Raji (cell line): ENCODE results near the gene RCAN2.

Experiments
- POLR2A ChIP-seq: IDR thresholded peaks from 2 replicates; pipeline ENCODE4 v1.6.1; 2011; ENCODE audit warnings: low read depth, low read length, control low read depth; ENCODE audit not compliant: insufficient read depth

Gene RCAN2

GRCh38 chr6:46352541-46353268, 138.5 kb downstream of the RCAN2 start:
- no peak for TF ChIP-seq POLR2A

GRCh38 chr6:46350714-46351113, 140.5 kb downstream of the RCAN2 start:
- no peak for TF ChIP-seq POLR2A

- TF ChIP-seq POLR2A = no peak
Observed at GRCh38 chr6:46347669-46348068, 143.6 kb downstream of the RCAN2 start.

GRCh38 chr6:46340246-46340645, 151.0 kb downstream of the RCAN2 start:
- TF ChIP-seq POLR2A = no peak

GRCh38 chr6:46338131-46338530, 153.1 kb downstream of the RCAN2 start:
- TF ChIP-seq POLR2A = no peak

- TF ChIP-seq POLR2A = no peak
Observed at GRCh38 chr6:46334442-46334841, 156.8 kb downstream of the RCAN2 start.

GRCh38 chr6:46333481-46333880, 157.8 kb downstream of the RCAN2 start:
- no peak for TF ChIP-seq POLR2A

GRCh38 chr6:46331461-46331860, 159.8 kb downstream of the RCAN2 start:
- no peak for TF ChIP-seq POLR2A

- TF ChIP-seq POLR2A = no peak
Observed at GRCh38 chr6:46329568-46329967, 161.7 kb downstream of the RCAN2 start.

- no peak for TF ChIP-seq POLR2A
Observed at GRCh38 chr6:46327779-46328178, 163.5 kb downstream of the RCAN2 start.

GRCh38 chr6:46325561-46326530, 165.4 kb downstream of the RCAN2 start:
- no peak for TF ChIP-seq POLR2A

- TF ChIP-seq POLR2A = no peak
Observed at GRCh38 chr6:46324706-46325105, 166.5 kb downstream of the RCAN2 start.

GRCh38 chr6:46323966-46324622, 167.2 kb downstream of the RCAN2 start:
- no peak for TF ChIP-seq POLR2A

- TF ChIP-seq POLR2A = no peak
Observed at GRCh38 chr6:46323312-46323965, 167.8 kb downstream of the RCAN2 start.

GRCh38 chr6:46320505-46320904, 170.7 kb downstream of the RCAN2 start:
- TF ChIP-seq POLR2A = no peak

- no peak for TF ChIP-seq POLR2A
Observed at GRCh38 chr6:46315589-46315988, 175.7 kb downstream of the RCAN2 start.

- no peak for TF ChIP-seq POLR2A
Observed at GRCh38 chr6:46312654-46313053, 178.6 kb downstream of the RCAN2 start.
